Adrenal gland (tissue), 5 donors: Measurements from ENCODE around the gene NUSAP1.
A peak's percentile ranks its signal among the peaks of the same experiment; 100 is the strongest.

Experiments
- CTCF ChIP-seq, 6 experiments: fragments of 450-650 bp in 4 of 6; fragments of 200-600 bp in 2 of 6; sonication (generic) in 1 of 6; IDR thresholded peaks; 1 replicate in 5 of 6; 2 replicates in 1 of 6; pipeline versions ENCODE4 v1.5.1 to v1.8.0; 2016 to 2021; ENCODE audit warnings: antibody characterized with exemption in 6 of 6, mild to moderate bottlenecking in 2 of 6, moderate library complexity in 1 of 6
- POLR2A ChIP-seq, 2 donors: fragments of 450-650 bp; IDR thresholded peaks; one replicate each; pipeline ENCODE4 v1.6.1; 2017; ENCODE audit warnings: antibody characterized with exemption in 2 of 2, mild to moderate bottlenecking in 2 of 2, moderate library complexity in 1 of 2
- donor health status: DM: no; HTN: no; CAD: no.

DNA sequence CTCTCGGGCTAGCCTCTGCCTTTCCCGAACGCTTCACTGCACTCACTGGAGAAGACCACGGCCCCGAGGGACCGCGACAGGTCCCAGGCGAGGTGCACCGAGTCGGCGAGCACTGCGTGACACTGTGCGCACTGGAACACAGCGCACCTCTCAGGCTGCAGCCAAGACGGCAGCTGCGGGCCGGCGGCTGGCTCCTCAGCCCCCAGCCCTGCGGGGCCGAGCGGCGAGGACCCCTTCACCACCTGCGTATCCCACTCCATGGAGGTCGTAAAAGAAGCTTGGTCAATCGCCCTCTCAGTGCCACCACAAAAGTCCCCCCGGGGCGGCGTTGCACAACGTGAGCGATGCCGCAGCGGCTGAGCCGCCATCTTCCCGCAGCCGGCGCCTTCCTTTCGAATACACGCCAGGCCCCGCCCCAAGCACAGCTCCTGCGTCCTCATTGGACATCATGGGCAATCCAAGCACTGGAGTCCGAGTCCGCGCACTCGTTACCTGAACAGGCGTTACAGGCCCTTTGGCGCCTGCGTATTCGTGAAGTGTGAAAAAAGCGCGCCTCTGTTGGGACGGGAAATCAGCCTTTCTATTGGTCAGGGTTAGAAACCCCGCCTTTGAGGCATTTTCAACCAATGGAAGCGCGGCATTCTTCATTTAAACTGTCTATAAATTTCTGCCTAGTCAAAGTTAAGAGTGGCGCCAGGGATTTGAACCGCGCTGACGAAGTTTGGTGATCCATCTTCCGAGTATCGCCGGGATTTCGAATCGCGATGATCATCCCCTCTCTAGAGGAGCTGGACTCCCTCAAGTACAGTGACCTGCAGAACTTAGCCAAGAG, at the start of gene NUSAP1, which contains the start of gene OIP5:
- TF ChIP-seq CTCF (IDR thresholded peaks at IDR 0.05) (peak; percentile 1 to 83 (median 46)), POLR2A (IDR thresholded peaks at IDR 0.05) (peak; percentile 21 to 94)
